GM06990 (cell line): ENCODE results near the gene ECSIT.
A peak's percentile ranks its signal among the peaks of the same experiment; 100 is the strongest.

ENCODE experiments used
- DNase-seq: peaks from one replicate; pipeline ENCODE4 v3.0.0-alpha.2; 2011; ENCODE audit not compliant: insufficient read length; ENCODE audit errors: extremely low read depth
- H3K27me3 ChIP-seq: replicated peaks from 2 replicates; pipeline ENCODE4 v1.6.0; 2011; ENCODE audit warnings: low read length; ENCODE audit not compliant: control insufficient read depth, insufficient read depth
- H3K36me3 ChIP-seq: 2 replicates; pipeline ENCODE4 v1.5.1; 2011; ENCODE audit warnings: low read length; ENCODE audit not compliant: control insufficient read depth, insufficient read depth
- H3K4me3 ChIP-seq: replicated peaks from 2 replicates; pipeline ENCODE4 v1.5.1; 2011; ENCODE audit warnings: low read depth, mild to moderate bottlenecking, control low read depth, low read length
- TF ChIP-seq, protein P1 (sequence below): IDR thresholded peaks from 2 replicates; pipeline ENCODE4 v1.5.1; 2011; ENCODE audit warnings: low read length, control low read depth, mild to moderate bottlenecking, inconsistent platforms; ENCODE audit not compliant: insufficient read depth, poor library complexity, severe bottlenecking

The ECSIT gene

DNA sequence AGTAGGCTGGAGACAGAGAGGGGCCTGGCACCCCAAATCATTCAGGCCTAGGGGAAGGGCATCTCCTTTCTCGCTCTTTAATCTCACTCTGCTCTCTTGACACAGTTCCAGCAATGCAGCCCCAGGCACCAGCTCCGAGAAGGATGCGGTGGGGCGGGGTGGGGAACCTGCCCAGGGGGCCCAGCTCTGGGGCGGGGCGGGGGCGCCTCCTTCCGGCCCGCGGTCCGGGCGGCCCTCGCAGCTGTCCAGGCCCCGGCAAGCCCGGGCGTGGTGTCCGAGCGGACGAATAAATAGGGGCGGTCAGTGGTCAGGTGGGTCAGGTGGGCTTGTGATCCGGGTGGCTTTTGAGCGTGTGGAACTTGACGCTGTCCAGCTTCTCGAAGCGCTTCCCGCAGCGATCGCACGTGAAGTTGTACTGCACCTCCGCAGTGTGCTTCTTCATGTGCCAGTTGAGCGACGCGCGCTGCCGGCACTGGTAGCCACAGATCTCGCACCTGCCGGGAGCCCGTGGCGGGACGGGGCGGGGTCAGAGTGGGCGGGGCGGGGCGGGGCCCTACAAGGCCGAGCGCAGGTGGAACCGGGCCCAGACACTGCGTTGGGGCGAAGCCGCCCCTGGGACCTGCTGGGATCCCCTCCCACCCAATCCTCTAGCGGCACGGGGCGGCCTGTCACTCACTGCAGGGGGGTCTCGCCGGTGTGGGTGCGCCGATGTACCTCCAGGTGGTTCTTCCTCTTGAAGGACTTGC is 45.4 kb downstream of the ECSIT start:
- TF ChIP-seq, protein P1, sequence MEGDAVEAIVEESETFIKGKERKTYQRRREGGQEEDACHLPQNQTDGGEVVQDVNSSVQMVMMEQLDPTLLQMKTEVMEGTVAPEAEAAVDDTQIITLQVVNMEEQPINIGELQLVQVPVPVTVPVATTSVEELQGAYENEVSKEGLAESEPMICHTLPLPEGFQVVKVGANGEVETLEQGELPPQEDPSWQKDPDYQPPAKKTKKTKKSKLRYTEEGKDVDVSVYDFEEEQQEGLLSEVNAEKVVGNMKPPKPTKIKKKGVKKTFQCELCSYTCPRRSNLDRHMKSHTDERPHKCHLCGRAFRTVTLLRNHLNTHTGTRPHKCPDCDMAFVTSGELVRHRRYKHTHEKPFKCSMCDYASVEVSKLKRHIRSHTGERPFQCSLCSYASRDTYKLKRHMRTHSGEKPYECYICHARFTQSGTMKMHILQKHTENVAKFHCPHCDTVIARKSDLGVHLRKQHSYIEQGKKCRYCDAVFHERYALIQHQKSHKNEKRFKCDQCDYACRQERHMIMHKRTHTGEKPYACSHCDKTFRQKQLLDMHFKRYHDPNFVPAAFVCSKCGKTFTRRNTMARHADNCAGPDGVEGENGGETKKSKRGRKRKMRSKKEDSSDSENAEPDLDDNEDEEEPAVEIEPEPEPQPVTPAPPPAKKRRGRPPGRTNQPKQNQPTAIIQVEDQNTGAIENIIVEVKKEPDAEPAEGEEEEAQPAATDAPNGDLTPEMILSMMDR = no peak
- Histone ChIP-seq H3K4me3 (no peak overlapping the region), H3K36me3 (peaks cover 3% of the 10 kb centered on the region; the same call in 1 of the 2 replicates), H3K27me3 (no peaks in the 10 kb centered on the region)
- DNase-seq = no peak

DNA sequence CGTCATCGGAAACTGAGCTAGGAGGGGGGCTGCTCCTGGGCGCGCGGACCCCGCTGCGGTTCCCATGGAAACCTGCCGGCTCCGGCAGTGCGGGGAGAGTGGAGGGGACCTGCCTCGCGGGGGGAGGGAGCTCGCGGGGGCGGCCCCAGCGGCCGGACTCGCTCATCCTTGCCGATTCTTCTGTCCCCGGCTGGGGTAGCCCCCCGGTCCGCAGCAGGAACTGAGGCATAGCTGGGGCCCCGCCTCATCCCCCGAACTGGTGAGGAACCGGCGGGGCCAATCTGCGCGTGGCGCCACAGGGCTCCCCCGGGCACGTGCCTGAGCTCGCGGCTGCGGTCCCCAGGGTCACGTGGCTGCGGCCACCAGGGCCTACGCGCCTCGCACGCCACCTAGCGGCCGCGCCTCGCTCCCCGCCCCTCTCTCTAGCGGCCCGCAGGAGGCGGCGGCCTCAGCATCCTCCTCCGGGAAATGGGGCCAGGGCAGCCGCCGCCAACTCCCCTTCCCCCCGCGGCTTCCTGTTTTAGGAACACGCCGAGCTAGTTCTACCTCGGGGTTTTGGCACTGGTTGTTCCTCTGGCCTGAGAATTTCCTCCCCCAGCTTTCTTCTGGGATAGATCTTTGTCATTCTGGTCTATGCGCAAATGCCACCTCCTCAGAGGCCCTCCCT is 46.4 kb downstream of the ECSIT start:
- Histone ChIP-seq H3K27me3 (no peaks in the 10 kb centered on the region), H3K36me3 (peaks cover 3% of the 10 kb centered on the region; the same call in 1 of the 2 replicates), H3K4me3 (peak overlapping the region; percentile 50)
- peak; percentile 95 for DNase-seq
- TF ChIP-seq, protein P1 = peak; percentile 74

DNA sequence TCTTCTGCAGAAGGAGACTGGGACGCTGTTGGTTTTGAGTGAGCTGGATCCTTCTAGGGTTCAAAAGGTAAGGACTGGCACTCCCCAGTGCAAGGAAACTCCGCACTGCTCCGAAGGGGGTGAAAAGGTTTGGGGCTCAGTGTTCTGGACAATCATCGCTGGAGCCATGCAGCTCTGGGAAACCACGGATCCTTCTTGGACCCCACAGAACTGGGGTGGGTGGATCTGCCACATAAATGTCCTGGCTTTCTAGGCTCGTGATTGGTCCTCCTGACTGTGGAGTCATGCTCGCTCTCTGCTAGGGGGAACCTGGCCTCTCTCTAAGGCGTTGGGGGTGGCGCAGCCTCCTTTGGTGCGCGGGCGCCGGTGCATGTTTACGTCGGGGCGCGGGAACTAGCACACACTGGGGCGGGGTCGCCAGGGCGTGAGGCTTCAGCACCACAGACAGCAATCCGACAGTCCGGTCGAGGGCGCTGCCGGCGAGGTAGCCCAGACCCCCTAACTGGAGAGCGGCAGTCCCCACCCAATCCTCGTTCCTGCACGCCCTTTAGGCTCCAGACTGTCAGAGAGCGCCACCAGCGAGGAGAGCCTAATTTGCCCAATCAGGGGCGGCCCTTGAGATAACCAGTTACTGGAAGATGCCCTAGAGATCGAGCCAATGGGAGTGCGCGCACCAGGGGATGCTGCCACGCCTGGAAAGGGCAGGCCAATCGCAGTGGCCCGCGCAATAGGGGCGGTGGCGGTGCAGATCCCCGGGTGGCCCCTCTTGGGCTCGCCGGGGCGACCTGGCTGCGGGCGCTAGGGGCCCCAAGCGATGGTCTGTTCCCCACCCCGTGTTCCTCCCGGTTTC is 47.2 kb downstream of the ECSIT start:
- H3K4me3 ChIP-seq = peak overlapping the region; percentile 50
- H3K36me3 ChIP-seq = no peaks in the 10 kb centered on the region
- H3K27me3 ChIP-seq = no peaks in the 10 kb centered on the region
- DNase-seq = peak; percentile 87
- TF ChIP-seq, protein P1 = no peak

DNA sequence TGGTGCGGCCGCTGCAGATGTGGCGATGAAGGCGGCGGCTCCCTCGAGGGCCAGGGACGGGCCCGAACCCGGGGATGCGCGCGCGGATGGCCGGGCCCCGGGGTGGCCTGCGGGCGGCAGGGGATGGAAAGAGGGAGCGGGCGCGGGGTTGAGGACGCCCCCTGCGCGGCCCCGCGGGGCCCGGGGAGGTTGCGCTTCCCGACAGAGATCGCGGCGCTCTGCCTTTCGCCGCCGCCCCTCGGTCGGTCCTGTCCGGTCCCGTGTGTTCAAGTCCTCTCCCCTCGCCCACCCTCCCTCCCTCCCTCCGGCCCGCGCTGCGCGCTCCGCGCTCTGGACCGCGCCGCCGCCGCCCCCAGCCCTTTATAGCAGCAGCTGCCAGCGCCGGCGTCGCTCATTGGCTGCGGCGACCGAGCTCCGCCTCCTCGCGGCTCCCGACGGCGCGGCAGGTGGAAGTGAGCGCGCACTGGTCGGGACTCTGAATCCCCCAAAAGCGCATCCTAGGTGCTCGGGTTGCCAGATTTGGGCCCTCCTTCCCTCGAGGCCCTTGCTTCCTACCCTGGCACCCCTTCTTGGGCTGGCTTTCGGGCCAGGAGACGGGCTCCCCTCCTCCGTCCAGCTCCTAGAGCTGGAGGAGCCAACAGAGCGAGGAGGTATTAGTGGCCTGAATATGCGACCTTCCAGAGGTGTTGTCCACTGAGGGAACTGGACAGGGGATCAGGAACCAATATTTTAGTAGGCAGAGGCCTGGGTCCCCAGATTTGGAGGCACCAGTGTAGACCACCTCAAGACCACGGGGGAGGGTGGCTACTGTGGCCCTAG is 48.0 kb downstream of the ECSIT start, which contains the start of gene ELAVL3:
ELAVL3 (minus strand) TSS at position 332 of the 819 bp plus-strand sequence. CDS start 438 bp downstream, outside the sequence.
- peak within 1 kb of the TSS; percentile 44 for H3K4me3 ChIP-seq
- TF ChIP-seq, protein P1 = no peak
- no peaks in the 10 kb centered on the region for H3K36me3 ChIP-seq
- H3K27me3 ChIP-seq = no peaks in the 10 kb centered on the region
- no peak for DNase-seq
